CD4-positive, alpha-beta T cell treated with Interleukin-1 beta for 1 hour (primary cell): ENCODE measurements around the gene FAHD2B.
"Not testable (repeated sequence)": the region's sequence is repeated elsewhere in the genome, so short reads cannot be mapped to it uniquely, and the experiment has no call there.

Source experiments
- DNase-seq, 2 donors: peaks; one replicate each; pipeline ENCODE4 v3.0.0-alpha.2; 2020 to 2022

FAHD2B gene

DNA sequence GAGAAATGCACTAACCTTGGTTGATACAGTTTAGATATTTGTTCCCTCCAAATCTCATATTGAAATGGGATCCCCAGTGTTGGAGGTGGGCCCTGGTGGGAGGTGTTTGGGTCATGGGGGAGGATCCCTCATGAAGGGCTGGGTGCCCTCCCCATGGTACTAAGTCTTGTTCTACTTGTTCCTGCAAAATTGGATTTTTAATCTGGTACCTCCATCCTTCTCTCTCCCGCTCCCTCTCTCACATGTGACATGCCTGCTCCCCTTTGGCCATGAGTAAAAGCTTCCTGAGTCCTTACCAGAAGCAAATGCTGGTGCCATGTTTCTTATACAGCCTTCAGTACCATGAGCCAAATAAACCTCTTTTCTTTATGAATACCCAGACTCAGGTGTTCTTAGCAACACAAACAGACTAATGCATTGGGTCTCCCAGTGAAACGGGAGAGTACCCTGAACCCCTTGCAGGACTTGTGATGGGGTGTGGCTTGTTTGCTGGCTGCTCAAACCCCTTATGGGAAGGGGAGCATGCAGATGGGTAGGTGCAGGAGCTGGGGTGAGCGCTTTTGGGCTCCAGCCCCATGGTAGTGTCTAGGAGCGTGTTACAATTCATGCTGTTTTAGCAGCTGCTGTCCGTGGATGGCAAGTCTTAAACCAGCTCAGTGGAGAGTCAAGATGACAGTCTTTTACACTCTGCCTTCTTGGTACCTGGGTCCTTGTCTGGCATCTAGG is 27.2 kb downstream of the FAHD2B start:
- DNase-seq = no peak

DNA sequence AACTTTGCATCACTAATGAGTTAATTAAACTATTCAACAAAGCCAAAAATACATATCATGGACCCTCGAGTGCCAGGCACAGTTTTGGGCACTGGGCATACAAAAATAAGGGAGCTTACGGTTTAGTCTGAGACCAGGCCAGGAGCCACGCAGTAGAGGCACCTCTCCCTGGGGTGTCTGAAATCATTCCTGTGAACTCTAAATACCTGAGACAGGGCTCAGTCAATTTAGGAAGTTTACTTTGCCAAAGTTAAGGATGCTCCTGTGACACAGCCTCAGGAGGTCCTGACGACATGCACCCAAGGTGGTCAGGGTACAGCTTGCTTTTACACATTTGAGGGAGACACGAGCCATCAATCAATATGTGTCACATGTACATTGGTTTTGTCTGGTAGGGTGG is 28.7 kb downstream of the FAHD2B start:
- not testable (repeated sequence) for DNase-seq

DNA sequence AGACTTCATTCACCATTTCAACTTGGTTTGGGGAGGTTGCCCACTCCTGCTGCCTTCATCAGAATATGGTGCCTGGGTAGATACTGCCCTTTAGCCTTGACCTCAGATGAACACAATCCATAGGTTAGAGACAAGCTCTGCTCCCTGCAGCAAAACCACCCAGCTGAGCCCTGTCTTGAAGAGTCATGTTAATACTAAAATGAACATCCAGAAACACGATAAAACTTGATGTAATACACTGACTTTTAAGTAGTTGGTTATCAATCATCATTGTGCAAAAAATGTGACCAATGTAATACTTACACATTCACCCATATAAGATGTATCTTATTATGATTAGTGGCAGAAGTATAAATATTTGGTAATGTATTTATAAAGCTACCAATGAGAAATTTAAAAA is 32.7 kb downstream of the FAHD2B start:
- not testable (repeated sequence) for DNase-seq

DNA sequence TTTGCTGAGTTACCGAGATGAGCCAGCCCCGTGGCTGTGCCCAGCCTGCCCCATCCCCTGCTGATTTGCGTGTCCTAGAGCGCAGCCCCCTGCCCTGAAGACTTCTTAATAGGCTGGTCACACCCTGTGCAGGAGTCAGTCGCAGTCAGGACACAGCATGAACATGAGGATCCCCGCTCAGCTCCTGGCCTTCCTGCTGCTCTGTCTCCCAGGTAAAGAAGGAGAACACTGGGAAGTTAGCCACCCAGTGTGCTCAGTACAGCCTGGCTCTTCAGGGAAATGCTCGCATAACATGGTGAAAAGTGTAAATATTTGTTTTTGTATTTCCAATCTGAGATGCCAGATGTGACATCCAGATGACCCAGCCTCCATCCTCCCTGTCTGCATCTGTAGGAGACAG is 34.9 kb downstream of the FAHD2B start:
- not testable (repeated sequence) for DNase-seq

DNA sequence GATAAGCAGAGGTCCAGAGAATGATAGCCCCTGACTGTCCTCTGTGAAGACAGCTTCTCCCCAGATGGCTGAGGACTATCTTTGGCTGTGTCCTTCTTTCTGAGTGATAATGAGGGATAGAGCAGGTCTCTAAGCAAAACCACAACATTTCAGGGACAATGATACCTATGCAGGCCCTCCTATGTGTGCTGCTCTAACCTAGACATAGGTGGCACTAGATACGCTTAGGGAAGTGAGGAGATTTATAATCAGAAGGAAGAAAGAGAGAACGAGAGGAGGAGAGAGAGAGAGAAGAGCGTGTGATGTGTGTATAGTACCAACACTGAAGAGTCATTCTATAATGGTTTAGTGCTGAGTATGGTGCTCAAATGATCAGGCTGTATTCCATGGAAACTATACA is 38.5 kb downstream of the FAHD2B start:
- not testable (repeated sequence) for DNase-seq

DNA sequence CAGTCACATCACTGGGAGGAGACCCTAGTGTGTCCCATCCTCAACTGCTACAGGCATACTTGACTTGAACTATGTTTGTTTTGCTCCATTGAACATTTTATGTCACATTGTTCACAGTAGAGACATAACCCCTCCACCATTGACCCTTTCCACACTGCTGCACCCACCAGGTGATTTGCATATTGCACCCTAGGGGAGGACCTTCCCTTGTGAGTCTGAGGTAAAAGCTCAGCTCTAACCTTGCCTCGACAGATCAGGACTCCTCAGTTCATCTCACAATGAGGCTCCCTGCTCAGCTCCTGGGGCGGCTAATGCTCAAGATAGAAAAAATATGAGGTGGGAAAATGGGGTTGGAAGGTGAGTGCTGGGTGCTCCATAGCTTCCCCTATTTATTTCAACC is 44.6 kb downstream of the FAHD2B start:
- not testable (repeated sequence) for DNase-seq

DNA sequence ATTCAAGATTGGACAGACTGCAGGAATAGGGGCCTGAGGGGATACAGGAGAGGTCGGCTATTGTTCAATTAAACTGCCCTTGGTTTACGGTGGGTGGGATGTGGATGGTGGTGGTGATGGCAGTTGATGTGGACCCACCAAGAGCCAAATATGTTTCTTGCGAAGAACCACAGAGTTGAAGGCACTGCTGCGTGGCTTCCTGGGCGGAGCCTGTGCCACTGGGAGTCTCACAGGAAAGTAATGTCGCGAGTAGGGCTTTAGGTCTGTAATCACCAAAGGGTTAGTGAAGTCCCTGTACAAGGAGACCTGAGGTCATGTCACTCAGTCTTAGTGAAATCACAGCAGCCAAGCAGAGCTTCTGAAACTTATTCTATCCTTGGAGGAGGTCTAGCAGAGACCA is 46.2 kb downstream of the FAHD2B start:
- peak in 1 of 2 donors; percentile 4 for DNase-seq

DNA sequence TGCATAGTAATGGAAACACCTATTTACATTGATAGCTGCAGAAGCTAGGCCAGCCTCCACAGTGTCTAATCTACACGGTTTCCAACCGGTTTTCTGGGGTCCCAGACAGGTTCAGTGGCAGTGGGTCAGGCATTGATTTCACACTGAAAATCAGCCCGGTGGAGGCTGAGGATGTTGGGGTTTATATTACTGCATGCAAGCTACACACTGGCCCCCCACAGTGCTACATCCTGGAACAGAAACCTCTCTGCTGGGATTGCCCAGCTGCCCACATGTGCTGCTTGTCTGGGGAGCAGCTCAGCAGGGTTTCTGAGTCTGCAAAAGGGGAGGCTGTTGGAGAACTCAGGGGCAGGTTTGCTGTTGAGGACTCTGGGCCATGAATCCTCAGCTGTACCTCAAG is 48.0 kb downstream of the FAHD2B start:
- DNase-seq = not testable (repeated sequence)

DNA sequence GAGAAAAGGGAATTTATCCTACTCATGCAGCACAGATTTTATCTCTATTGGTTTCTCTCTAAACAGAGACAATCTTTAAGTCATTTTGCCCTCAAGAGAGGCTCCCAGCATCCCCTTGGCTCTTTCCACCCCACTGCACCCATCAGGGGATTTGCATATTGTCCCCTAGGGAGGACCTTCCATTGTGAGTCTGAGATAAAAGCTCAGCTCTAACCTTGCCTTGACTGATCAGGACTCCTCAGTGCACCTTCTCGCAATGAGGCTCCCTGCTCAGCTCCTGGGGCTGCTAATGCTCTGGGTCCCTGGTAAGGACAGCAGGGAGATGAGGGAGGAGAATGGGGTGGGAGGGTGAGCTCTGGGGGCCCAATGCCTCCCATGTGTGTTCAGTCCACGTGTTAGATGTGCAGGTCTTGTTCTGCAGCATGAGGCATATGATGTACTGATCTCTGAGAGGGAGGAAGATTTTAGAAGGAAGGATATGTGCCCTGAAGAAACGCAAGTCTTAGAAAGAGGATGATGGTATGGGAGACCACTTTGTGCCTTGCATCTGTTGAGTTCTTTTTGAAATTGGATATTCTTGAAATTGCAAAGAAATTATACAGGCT is 48.7 kb downstream of the FAHD2B start:
- DNase-seq = peak in 1 of 2 donors; percentile 4
